SH-SY5Y (cell line): ENCODE measurements around the gene FMN2.

Experiments used
- GATA2 ChIP-seq: IDR thresholded peaks from 2 replicates; pipeline ENCODE4 v1.6.1; 2011; ENCODE audit warnings: mild to moderate bottlenecking, low read depth, low read length
- GATA3 ChIP-seq: IDR thresholded peaks from 2 replicates; pipeline ENCODE4 v1.6.1; 2011; ENCODE audit warnings: low read depth, mild to moderate bottlenecking, low read length, moderate library complexity

GRCh38 chr1:240274569-240274968 lies 182.9 kb downstream of the FMN2 start:
- no peak for TF ChIP-seq GATA2
- no peak for TF ChIP-seq GATA3
